GM12874 (cell line): ENCODE measurements around the gene SMYD3.

Source experiments
- TF ChIP-seq, protein P1 (sequence below): IDR thresholded peaks from 2 replicates; pipeline ENCODE4 v1.5.1; 2011; ENCODE audit warnings: low read depth, mild to moderate bottlenecking, control low read depth, low read length, moderate library complexity; ENCODE audit not compliant: insufficient read depth

SMYD3 gene

DNA sequence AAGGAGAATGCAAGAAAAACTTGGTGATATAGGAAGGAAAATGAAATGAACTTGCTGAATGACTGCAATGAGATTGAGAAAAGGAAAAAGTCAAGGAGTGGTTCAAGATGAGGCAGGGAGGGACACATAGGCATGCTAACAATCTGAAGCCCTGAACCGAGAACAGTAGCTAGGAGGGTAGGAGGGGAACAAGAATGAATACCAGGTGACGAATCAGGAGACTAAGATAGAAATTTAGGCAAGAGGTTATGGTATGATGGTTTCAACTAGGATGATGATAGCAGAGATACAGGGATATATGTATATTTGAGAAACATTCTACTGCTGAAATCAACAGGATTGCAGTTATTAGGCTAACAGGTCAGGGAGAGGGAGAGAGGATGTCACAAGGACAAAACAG is 44.1 kb downstream of the SMYD3 start:
- TF ChIP-seq, protein P1, sequence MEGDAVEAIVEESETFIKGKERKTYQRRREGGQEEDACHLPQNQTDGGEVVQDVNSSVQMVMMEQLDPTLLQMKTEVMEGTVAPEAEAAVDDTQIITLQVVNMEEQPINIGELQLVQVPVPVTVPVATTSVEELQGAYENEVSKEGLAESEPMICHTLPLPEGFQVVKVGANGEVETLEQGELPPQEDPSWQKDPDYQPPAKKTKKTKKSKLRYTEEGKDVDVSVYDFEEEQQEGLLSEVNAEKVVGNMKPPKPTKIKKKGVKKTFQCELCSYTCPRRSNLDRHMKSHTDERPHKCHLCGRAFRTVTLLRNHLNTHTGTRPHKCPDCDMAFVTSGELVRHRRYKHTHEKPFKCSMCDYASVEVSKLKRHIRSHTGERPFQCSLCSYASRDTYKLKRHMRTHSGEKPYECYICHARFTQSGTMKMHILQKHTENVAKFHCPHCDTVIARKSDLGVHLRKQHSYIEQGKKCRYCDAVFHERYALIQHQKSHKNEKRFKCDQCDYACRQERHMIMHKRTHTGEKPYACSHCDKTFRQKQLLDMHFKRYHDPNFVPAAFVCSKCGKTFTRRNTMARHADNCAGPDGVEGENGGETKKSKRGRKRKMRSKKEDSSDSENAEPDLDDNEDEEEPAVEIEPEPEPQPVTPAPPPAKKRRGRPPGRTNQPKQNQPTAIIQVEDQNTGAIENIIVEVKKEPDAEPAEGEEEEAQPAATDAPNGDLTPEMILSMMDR, result no peak

GRCh38 chr1:246460406-246460805 is 46.7 kb downstream of the SMYD3 start:
- TF ChIP-seq, protein P1, result no peak

DNA sequence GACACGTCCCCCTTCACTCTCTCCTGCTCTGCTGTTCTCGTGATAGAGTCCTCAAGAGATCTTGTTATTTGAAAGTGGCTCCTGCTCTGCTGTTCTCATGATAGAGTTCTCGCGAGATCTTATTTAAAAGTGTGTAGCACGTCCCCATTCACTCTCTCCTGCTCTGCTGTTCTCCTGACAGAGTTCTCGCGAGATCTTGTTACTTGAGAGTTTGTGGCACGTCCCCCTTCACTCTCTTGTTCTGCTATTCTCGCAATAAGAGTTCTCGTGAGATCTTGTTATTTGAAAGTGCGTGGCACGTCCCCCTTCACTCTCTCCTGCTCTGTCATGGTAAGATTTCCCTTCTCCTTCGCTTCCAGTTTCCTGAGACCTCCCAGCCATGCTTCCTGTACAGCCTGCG is 47.9 kb downstream of the SMYD3 start:
- TF ChIP-seq, protein P1, result no peak

GRCh38 chr1:246455476-246455875 is 51.6 kb downstream of the SMYD3 start:
- TF ChIP-seq, protein P1, result no peak

DNA sequence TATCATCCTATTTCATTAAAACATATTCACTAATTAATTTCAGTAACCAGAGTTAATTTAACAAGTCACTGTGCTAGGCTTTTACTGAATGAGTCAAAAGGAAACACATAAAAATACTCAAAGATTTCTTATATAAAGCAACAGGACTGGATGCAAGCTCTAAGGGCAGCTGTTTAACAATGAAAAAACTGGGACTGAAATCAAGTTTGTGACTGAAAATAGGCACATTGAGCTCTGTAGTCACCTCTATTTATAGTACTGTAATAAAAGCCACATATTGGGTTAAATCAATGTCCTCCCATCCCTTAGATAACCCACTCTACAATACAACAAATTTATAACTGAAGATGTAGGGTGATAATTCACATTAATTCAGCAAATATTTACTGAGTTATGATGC is 52.4 kb downstream of the SMYD3 start:
- TF ChIP-seq, protein P1, result no peak

GRCh38 chr1:246450611-246451251 is 56.3 kb downstream of the SMYD3 start:
- TF ChIP-seq, protein P1, result peak; percentile 28; the same call in 1 of the 2 replicates

GRCh38 chr1:246448373-246448772 is 58.7 kb downstream of the SMYD3 start:
- TF ChIP-seq, protein P1, result no peak

GRCh38 chr1:246447501-246447900 is 59.6 kb downstream of the SMYD3 start:
- TF ChIP-seq, protein P1, result no peak
